ENCODE results near the gene CRY2.
"Not testable (repeated sequence)": the region's sequence is repeated elsewhere in the genome, so short reads cannot be mapped to it uniquely, and the experiment has no call there.

CRY2 gene

DNA sequence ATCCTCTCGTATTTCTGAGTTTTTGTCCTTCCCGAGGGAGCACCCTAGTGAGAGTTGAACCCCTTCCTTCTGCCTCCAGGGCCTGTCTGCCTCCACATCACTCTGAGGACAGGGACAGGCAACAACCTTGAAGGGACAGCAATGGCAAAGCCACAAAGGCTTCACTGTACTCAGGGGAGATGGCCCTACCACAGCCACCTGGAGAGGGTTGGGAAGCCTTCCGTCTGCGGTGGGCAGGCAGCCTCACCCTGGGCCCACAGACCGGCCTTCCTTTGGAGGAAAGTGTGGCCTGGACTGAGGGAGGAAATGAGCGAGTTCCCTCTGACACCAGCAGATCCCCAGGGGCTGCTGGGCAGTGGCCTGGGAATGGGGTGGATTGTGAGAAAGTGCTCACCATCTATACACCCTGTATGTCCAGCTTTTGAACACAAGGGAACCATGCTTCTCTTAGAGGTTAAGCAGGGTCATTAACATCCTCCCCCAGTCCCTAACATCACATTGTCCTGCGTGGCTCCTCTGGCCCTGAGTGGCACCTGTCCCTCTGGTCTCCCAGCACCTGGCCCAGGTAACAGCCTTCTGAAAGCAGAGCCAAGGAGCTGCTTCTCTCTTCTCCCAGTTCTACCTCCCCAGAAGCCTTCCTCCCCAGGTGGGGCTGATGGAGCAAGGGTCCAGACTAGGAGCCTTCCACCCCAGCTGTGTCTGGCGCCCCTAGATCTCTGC, 35.5 kb upstream of the CRY2 start:
- no peak for DNase-seq

DNA sequence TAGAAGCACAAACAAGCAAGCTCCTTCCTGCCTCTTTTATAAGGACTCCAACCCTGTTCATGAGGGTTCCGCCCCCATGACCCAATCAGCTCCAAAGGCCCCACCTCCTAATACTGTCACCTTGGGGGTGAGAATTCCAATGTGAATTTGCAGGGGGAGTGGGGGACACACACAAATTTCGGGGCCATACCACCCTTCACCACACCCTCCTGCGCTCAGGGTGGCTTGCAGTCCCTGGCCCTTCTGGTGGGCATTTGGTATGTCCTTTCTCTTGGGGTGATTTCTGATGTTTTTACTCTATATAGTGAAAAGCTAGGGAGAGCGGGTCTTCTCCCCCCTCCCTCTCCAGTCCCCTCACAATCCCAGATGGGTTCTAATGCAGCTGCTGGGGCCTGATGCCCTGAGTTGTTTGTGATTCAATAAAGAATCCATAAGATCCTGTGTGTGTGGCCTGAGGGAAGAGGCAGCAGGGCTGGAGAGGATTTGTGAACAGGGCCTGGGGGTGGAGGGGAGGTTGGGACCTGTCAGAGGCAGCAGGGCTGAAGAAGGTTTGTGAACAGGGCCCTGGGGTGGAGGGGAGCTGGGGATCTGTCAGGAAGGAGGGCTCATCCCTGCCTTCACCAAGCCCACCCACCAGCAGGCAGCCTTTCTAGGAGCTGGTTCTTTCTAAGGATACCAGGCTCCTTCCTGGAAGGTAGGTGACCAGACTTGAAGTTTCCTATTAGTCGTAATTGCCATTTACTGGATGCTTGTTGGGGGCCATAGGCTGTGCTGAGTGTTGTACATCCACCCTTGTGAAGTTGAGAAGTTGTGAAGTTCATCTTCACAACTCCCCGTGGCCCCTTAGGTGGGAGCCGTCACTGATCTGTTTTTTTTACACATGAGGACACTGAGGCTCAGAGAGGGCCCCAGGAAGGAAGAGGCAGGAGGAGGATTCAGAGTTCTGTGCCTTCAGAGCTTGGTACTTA, 34.4 kb upstream of the CRY2 start:
- DNase-seq, result no peak

DNA sequence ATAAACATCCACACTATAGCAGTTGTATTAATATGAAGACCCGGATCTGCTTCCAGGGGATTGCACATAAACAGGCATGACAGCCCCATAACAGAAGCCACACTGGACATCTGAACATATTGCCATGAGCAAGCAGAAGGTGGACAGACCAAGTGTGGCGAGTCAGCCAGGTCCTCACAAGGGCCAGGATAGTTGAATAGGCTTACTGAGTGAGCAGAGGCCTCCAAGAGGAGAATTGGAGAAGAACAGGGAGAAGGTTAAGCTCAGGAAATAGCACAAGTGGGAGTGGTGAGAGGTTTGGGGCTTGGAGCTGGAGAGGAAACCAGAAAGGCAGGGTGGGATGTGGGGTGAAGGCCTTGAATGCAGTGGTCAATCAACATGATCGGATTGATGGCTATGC, 31.5 kb upstream of the CRY2 start:
- DNase-seq, result no peak

DNA sequence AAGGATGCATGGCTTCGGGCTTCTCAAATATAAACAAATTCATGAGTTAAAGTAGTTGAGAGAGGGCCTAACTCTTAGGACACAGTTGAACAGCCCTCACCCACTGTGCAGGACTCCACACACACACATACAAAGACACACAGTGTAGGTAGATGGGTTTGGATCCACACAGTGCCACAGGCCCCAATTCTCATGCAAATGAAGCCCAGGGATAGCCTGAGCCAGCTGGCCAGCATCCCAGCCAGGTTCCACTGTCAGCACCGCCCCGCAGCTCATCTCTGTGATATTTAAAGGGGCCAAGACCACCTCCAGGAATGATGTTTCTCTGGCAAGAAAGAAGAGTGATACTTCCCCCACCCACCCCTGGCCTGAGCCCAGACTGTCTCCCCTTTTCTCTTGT, 30.7 kb upstream of the CRY2 start:
- no peak for DNase-seq

DNA sequence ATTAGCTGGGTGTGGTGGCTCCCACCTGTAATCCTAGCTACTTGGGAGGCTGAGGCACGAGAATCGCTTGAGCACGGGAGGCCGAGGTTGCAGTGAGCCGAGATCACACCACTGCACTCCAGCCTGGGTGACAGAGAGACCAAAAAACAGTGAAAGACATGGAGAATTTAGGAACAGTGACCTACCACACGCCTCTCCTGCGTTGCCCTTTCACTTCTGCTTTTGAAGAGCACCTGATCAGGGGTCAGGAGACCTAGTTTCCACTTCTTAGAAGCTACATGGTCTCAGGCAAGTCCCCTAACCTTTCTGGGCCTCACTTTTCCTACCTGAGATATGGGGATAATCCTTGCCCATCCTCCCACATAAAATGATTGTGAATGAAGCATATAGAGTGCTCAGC, 30.1 kb upstream of the CRY2 start:
- DNase-seq, result no peak

DNA sequence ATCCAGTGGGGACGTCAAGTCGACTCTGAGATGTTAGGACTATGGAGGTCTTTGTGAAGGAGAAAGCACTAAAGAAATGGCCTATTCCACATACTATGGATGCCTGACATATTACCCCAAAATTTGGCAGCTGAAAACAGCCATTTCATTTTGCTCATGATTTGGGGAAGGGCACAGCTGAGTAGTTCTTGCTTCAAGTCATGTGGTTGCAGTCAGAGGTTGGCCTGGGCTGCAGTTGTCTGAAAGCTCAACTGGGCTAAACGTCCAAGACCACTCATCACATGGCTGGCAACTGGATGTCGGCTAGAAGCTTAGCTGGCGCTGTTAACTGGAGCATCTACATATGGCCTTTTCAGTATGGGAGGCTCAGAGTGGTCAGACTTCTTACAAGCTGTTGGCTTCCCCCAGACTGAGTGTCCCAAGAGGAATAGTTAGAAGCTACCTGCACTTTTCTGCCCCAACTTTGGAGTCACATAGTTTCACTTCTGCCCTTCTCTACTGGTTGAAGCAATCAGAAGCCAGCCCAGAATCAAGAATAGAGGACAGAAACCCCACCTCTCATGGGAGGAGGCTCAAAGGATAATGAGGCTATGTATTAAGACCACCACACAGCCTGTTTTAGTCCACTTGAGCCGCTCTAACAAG, 28.2 kb upstream of the CRY2 start:
- DNase-seq, result no peak

DNA sequence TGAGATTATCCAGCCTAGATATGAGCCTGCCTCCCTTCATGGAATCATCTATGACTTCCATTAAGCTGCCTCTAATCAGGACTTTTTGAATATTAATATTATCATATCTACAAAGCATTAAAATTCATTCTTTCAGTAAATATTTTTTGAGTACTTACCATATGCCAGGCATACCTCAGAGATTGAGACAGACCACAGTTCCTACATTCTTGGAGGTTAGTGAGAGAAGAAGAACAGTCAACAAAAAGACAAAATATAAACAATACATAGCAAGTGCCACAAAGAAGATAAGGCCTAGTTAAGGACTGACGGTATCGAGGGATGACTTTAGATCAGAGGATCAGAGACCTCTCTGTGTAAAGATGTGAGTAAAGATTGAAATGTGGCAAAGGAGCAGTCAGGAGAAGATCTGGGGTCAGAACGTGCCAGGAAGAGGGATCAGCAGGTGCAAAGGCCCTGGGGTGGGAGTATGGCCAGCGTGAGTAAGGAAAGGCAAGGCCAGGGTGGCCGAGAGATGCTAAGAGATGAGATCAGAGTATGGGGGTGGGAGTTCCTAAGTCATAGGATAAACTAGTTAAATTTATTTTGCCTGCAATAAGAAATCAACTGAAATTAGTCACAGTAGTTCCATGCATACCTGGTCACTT, 26.9 kb upstream of the CRY2 start:
- no peak for DNase-seq

DNA sequence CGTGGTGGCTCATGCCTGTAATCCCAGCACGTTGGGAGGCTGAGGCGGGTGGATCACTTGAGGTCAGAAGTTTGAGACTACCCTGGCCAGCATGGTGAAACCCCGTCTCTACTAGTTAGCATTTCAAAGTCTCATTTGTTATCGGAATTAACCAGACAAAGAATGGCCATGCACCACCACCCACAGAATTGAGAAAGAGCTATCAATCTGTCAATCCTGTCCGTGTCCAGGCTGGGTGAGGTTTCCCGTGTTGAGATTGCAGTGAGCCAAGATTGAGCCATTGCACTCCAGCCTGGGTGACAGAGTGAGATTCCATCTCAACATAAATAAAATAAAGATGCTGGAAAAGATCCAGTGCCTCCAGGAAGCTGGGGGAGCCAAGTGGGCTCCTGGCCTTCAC, 20.8 kb upstream of the CRY2 start:
- DNase-seq, result not testable (repeated sequence)

DNA sequence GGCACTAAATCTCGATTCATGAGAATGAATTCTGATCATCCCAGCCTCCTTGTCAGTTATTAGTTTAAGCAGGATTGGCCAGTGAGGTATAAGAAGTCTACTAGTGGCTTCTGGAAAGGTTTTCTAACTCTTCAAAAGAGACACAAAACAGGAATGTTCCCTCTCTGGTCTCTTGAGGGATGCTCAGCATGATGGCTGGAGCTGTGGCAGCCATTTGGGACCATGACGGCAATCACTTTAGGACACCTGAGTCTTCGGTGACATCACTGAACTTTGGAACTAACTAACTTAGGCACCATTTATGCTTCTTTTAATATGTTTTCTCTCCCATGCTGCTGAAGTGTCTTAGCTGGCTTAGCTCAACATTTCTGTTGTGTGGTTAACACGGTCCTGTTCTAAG, 20.2 kb upstream of the CRY2 start:
- no peak for DNase-seq

DNA sequence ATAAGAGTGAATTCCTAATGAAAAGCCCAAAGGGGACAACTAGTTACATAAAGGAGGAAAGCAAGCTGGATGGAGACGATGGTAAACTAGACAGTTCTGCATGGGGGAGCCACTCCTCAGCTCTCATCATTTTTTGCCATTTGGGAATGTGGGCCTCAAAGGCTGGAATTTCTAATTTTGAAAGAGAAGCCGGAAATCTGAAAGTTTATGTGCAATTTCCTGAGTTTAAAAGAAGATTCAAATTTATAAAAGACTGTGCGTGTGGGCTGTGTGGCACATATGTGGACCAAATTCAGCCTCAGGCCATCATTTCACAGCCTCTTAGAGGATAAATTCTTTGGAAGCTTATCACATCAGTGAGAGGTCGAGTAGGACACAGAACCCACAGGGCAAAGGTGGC, 18.3 kb upstream of the CRY2 start:
- no peak for DNase-seq

DNA sequence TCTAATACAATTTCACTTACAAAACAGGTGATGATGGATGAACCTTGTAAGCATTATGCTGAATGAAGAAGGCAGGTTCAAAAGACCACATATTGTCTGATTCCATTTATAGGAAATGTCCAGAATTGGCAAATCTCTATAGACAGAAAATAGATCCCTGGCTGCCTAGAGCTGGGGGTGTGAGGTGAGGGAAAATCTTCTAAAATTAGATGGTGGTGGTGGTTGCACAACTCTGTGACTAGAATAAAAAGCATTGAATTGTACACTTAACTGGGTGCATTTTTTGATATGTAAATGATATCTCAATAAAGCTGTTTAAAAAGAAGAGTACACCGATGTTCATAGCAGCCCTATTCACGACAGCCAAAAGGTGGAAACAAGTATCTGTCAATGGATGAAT, 16.7 kb upstream of the CRY2 start:
- DNase-seq, result no peak

DNA sequence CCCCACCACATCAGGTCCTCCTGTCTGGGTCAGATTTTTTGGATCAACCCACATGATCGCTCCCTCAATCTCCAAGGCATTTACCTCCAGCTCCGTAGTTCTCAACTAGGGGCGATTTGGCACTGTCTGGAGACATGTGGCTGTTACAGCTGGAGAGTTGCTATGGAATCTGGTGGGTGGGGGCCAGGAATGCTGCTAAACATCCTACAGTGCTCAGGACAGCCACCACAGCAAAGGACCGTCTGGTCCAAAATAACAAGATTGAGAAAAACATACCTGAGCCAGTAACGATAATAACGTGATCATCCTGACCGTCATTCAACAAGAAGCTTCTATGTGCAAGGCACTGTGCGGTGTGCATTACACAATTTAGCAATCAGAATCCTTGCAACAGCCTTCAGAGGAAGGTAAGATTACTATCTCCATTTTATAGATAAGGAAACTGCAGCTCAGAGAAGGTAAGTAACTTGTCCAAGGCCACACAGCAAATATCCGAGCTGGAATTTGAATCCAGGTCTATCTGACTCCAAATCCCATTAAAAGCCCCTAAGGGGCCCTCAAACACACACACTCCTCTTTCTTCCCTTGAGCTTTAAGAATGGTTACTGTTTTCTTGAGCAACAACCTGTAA, 14.3 kb upstream of the CRY2 start:
- no peak for DNase-seq

DNA sequence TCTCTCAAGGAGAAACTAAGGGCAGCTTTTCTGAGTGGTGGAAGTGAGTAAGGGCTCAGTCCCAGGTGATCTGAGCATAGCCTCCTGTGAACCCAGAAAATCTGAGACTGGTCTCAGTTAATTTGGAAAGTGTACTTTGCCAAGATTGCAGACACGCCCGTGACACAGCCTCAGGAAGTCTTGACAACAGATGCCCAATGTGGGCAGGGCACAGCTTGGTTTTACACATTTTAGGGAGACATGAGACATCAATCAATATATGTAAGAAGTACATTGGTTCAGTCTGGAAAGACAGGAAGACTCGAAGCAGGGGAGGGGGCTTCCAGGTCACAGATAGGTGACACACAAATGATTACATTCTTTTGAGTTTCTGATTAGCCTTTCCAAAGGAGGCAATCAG, 13.5 kb upstream of the CRY2 start:
- DNase-seq, result no peak

DNA sequence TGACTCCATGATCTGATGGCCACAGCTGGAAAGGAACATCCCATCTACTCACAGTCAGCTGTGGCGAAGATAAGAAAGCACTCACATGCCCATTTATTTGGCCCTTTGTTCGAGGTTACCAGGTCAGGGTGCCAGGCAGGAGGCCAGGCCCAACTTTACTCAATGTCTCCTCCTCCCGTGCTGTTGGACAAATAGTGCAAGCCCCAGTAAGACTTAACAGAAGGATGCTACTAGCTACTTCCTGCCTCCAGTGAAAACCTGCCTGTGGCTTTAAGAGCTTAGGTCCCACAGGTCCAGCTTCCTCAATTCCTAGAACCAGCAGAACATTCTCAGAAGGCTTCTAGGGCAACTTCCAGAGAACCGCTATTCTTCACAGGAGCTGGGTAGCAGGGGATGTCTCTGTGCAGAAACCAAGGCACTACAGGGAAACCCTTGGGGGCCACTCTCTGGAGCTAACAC, 12.9 kb upstream of the CRY2 start:
- peak; percentile 83 for DNase-seq

DNA sequence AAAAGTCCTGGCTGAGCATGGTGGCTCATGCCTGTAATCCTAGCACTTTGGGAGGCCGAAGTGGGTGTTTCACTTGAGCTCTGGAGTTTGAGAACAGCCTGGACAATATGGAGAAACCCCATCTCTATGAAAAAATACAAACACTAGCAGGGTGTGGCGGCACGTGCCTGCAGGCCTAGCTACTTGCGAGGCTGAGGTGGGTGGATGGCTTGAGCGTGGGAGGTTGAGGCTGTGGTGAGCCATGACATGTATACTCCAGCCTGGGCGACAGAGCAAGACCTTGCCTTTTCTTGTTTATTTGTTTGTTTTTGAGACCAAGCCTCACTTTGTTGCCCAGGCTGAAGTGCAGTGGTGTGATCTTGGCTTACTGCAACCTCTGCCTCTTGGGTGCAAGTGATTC, 8.1 kb upstream of the CRY2 start:
- DNase-seq, result no peak

DNA sequence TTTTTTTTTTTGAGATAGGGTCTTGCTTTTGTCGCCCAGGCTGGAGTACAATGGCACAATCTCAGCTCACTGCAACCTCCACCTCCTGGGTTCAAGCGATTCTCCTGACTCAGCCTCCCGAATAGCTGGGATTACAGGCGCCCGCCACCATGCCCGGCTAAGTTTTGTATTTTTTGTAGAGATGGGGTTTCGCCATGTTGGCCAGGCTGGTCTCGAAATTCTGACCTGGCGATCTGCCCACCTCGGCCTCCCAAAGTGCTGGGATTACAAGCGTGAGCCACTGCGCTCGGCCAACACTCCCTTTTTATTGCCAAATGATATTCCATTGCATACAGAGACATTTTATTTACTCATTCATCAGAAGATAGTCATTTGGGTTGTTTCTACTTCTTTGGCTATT, 7.0 kb upstream of the CRY2 start:
- DNase-seq, result not testable (repeated sequence)

DNA sequence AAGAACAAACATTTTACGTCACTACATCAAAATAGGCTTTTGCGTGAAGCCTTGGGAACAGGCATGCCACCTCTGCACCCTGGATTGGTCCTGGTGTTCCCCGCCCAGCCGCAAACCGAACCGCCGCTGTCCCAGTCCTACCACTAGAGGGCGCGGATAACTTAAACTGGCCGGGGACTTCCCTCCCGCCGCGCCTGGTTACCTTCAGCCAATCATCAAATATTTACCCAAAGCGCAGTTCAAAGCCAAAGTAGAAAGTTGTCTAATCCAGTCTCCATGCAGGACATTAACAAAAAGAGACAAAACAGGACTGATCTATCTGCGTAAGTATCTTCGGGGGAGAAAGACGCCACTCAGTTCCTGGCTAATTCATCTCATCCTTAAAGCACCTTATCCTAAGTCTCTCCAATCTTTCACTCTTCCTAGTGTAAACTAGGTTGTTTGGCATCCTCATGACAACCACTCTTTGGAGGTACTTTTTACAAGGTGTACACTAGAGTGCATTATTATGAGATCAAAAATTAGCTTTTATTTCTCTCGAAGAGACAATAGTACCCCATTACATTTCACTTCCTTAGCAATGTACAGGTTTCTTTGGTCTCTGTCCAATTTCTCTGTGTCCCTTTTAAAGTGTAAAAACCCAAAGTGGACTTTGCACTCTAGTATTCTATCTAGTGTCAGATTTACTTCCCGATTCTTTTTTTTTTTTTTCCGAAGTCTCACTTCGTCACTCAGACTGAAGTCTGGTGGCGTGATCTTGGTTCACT, 3.9 kb upstream of the CRY2 start:
- DNase-seq, result peak; percentile 90

DNA sequence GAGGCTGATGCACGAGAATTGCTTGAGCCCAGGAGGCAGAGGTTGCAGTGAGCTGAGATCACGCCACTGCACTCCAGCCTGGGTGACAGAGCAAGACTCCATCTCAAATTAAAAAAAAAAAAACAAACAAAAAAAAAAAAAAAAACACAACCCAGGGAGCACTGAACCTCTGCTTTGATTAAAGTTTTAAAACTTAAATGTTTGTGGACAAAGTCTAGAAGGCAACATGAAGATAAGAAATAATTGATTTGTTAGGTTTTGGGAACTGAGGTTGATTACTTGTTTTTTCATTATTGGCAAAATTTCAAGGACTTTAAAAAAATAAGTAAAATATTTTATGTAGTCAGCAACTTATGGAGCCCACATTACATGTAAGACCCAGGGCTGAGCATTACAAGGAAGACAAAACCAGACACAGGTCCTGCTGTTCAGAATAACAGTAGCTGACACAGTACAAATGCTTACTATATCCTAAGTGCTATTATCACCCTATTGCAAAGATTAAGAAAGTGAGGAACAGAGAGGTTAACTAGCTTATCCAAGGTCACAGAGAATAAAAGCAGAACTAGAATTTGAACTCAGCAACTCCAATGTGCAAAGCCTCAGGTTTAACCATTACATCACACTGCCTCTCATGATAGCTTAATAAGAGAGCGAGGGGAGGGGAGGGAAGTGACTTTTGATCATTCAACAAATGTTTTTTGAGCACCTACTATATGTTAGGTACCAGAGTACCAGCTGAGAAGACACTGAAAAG, 2.3 kb upstream of the CRY2 start:
- DNase-seq, result no peak

DNA sequence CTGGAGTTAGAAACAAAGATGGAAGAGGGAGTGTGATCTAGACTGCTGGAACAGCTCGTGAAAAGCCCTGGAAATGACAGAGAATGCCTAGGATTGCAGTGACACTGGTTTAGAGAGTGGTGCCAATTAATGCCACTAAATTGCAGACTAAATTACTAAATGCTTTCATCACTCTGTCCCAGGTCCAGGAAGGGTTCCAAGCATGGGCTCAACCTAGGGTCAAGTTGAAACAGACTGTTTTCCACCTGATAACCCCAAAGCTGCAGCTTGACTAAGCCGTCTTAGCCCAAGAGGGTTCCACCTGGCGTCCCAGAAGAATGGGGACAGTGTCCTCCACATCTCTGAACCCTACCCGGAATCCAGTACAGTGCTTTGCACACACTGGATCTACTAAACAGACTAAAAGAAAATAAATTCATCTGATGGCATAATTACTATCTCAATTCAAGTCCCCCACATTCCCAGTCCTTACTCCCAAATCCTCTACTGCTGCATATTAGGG, 1.1 kb upstream of the CRY2 start:
- no peak for DNase-seq

DNA sequence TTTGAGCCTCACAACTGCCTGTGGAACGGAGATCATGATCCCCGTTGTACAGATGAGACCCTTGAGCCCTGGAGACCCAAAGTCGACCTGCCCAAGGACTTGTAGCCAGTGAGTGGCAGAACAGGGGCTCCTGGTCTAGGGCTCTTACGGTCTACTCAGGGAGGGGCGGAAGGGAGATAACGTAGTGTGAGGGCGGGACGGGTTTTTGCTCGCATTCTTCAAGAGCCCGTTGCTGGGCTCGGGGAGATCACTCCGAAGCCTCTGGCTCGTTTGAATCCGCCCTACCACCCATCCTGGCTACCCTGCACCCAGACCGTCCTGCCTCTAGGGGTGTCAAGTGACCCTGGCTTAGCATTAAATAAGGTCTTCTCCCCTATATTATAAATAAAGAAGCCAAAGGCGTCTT, 639 bp downstream of the CRY2 start:
- DNase-seq, result peak; percentile 54

DNA sequence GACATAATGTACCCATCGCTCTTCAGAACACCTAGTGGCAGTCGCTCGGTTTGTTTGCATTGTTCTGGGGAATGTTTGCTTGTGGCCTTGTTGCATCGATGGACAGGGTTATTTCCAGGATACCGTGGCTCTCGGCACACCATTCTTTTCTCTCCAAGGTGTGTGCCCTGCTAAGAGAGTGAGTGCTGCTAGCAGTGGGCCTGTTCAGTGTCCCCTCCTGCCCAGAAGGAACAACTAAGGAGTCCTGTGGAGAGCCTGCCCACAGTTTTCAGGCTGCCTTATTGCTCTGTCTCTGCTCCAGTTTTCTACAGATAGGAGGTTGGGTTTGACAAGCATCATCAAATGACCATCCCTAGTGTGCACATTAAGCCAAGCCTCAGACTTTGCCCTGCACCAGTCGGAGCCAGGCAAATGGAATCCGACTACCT, 1.4 kb downstream of the CRY2 start:
- DNase-seq, result no peak

Measured in activated CD4-positive, alpha-beta T cell treated with anti-CD3 and anti-CD28 coated beads, Interleukin-2, amount 50 U/mL, for 16 hours (primary cell).